NOMO-1 treated with DMSO at 0.1 percent for 48 hours (cell line): ENCODE data around the gene RTP5.
"Not testable (repeated sequence)": the region's sequence is repeated elsewhere in the genome, so short reads cannot be mapped to it uniquely, and the experiment has no call there.

Experiments
- DNase-seq: peaks from one replicate; lab custom pipeline; 2025; ENCODE audit not compliant: unreplicated experiment; lab: John Stamatoyannopoulos, UW

The RTP5 gene

GRCh38 chr2:241870611-241871537 lies 1.3 kb downstream of the RTP5 start:
- DNase-seq = no peak

DNA sequence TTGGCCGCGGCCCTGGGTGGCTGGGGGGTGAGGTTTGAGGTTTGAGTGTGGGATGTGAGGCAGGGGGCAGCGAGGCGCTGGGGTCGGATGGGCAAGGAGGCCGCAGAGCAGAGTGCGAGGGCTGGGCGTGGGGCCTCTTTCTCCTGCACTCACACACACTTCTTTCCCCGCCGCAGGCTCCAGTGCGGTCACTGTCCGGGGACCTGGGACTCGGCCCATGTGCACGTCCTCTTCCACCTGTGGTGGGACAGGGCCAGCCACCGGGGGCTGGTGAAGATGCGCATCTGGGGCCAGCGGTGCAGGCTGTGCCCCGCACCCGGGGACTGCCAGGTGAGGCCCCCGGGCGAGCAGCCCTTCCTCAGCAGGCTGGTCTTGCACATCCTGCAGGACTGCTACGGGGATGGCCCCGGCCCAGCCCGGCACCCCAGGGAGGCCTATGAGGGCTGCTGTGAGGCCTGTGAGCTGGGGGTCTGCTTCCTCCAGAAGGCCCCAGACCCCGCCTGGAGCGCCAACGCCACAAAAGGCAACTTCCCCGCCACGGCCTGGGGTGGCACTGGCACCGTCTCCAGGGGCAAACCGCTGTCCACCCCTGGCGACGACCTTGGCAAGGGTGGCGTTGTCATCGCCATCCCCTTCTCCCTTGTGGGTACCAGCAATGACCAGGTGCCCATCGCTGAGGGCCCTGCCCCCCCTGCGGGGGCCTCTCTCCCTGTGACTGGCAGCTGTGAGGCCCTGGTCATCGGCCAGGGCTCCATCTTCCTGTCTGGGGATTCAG lies 2.2 kb downstream of the RTP5 start:
- no peak for DNase-seq

DNA sequence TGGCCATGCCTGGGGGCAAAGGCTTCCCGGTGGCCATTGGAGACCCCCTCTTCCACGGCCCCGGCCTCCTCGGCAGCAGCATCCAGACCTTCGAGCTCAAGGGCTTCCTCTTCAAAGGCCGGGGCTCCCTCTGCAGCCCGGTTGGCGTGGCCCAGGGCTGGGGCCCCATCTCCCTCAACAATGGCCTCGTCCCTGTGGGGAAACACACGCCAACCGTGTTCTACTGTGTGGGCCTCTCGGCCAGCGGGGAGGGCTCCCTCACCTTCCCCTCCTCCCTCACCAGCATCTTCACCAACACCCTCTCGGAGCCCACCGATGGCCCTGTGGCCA lies 2.7 kb downstream of the RTP5 start:
- DNase-seq = no peak

- no peak for DNase-seq
Measured at GRCh38 chr2:241873081-241873802, 3.7 kb downstream of the RTP5 start.

GRCh38 chr2:241873803-241874110 lies 4.2 kb downstream of the RTP5 start:
- no peak for DNase-seq

- DNase-seq = no peak
Measured at GRCh38 chr2:241874277-241874925, 4.9 kb downstream of the RTP5 start.

- not testable (repeated sequence) for DNase-seq
Measured at GRCh38 chr2:241875754-241876527, 6.4 kb downstream of the RTP5 start.

DNA sequence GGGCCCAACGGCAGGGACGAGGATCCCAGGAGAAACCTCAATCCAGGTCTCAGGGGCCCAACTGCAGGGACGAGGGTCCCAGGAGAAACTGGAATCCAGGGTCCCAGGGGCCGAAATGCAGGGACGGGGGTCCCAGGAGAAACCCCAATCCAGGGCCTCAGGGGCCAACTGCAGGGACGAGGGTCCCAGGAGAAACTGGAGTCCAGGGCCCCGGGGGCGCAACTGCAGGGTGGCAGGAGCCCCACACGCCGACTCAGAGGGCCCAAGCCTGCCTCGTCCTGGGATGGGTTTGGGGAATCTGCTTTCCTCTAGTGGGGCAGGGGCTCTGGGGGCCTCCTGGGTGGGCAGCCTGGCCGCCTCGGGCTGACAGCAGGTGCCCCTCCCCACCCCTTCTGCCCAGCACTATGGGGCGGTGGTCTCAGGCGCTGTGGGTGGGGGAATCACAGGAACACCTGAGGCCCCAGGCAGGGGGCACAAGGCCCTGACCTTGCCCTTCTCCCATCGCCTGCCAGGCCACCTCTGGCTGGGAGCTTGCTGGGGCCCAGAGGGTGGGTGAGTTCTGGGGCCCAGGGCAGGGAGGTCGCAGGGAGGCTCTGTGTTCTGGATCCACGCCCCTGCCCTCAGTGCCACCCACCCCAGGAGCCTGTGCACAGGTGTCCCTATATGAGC lies 7.1 kb downstream of the RTP5 start:
- DNase-seq = no peak

GRCh38 chr2:241877197-241877685 lies 7.7 kb downstream of the RTP5 start:
- DNase-seq = no peak

DNA sequence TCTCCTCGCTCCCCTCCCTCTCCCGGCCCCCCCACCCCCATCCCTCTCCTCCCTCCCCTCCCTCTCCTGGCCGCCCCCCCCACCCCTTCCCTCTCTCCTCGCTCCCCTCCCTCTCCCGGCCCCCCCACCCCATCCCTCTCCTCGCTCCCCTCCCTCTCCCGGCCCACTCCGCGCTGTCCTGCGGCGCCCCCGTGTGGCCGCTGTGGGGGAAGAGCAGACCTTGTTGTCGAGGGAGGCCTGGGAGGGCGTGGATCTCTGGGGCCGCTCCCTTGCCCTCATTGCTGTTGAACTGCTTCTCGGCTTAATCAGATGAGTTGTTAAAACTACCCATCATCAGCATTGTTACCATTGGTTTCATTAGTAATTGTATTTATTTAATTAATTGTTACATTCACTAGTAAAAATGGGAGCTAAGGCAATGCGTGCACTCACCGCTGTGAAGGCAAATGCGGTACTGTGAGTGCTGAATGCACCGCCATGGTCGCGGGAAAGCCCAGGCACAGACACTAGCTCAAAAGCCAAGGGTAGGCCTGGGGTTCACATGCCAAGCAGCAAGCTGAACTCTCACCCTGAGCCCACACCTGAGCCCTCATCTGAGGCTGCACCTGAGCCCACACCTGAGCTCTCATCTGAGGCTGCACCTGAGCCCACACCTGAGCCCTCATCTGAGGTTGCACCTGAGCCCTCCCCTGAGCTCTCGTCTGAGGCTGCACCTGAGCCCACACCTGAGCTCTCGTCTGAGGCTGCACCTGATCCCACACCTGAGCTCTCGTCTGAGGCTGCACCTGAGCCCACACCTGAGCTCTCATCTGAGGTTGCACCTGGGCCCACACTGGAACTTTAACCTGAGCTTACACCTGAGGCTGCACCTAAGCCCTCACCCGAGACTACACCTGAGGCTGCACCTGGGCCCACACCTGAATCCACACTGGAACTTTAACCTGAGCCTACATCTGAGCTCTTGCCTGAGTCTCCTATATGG lies 8.8 kb downstream of the RTP5 start:
- DNase-seq = peak; percentile 54

GRCh38 chr2:241879326-241879725 lies 9.8 kb downstream of the RTP5 start:
- DNase-seq = no peak

- no peak for DNase-seq
Measured at GRCh38 chr2:241880311-241881073, 11.0 kb downstream of the RTP5 start.

DNA sequence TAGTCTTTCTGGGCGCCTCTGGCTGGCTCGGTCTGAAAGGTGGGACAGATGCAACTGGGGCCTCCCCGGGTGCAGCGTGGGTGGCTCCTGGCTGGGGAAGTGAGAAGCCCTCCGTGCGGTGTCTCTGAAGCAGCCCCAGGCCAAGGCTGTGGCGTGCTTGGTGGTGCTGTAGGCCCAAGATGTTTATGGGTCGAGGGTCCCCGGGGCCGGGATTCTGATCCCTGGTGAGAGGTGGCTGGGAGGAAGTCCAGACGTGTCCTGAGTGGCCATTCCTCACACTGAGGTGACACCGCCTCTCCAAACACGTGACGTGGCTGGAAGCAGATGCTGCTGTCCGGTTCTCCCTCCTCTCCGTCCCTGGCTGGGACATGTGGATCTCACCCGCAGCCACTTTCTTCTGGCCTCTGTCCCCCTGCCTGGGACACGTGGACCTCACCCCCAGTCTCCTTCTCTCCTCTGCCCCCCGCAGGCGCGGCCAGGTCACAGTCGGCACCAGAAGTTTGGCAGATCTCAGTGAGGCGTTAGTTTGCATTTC lies 12.6 kb downstream of the RTP5 start:
- DNase-seq = no peak

- DNase-seq = no peak
Measured at GRCh38 chr2:241884951-241885290, 15.4 kb downstream of the RTP5 start.

GRCh38 chr2:241885291-241885945 lies 15.9 kb downstream of the RTP5 start:
- no peak for DNase-seq

DNA sequence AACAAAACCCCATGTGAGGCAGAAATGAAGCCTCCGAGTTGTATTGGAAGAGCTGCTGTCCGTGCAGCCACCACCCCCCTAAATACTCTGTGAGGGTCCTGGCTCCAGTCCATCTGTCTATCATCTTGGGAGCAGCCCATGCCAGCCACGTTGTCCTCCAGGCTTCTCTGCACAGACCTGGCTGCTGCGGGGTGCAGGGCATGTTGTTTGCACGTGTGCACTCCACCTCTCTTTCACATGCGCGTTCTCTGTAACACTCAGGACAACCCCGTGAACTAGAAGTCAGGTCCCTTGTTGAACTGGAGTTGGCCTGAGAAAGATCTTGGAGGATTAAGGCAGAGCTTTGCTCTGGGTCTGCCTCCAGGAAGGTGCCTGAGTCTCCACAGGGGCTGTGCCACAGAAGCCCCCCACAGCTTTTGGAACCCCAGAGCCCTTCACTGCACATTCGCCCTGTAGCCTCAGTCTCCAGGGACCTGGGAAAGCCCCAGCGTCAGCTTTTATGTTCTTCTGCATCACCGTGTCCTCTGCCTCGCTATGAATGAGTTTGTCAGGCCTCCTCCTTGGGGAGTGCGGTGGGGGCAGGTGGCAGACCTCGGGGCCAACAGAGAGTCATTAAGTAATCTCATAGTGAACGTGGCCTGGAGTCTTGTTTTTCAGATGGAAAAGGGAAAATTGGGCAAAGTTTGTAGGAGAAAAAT lies 16.6 kb downstream of the RTP5 start:
- no peak for DNase-seq
